AG04449 (cell line): ENCODE results near the gene NDFIP2.
A peak's percentile ranks its signal among the peaks of the same experiment; 100 is the strongest.

Source experiments
- CTCF ChIA-PET: fragments of 350-600 bp; formaldehyde crosslinking; extraction: SDS; loops from one replicate; lab custom pipeline; 2021; ENCODE audit warnings: antibody characterized with exemption; lab: Yijun Ruan, JAX
- POLR2A ChIA-PET: fragments of 400-600, 350-600 bp; formaldehyde crosslinking; extraction: SDS; loops from one replicate; lab custom pipeline; 2020; ENCODE audit warnings: antibody characterized with exemption, inconsistent platforms; lab: Yijun Ruan, JAX
- DNase-seq: peaks from one replicate; pipeline ENCODE4 v3.0.0-alpha.2; 2010; ENCODE audit warnings: low read depth, low spot score
- H3K4me3 ChIP-seq: 2 replicates; pipeline ENCODE4 v1.5.1; 2011; ENCODE audit warnings: low read depth, mild to moderate bottlenecking, control low read depth, low read length
- TF ChIP-seq, protein P1 (sequence below): IDR thresholded peaks from one replicate; pipeline ENCODE4 v1.5.1; 2011; ENCODE audit warnings: mild to moderate bottlenecking, moderate library complexity, low read length, control low read depth, inconsistent platforms; ENCODE audit not compliant: insufficient read depth; ENCODE audit errors: missing control alignments

NDFIP2 gene

DNA sequence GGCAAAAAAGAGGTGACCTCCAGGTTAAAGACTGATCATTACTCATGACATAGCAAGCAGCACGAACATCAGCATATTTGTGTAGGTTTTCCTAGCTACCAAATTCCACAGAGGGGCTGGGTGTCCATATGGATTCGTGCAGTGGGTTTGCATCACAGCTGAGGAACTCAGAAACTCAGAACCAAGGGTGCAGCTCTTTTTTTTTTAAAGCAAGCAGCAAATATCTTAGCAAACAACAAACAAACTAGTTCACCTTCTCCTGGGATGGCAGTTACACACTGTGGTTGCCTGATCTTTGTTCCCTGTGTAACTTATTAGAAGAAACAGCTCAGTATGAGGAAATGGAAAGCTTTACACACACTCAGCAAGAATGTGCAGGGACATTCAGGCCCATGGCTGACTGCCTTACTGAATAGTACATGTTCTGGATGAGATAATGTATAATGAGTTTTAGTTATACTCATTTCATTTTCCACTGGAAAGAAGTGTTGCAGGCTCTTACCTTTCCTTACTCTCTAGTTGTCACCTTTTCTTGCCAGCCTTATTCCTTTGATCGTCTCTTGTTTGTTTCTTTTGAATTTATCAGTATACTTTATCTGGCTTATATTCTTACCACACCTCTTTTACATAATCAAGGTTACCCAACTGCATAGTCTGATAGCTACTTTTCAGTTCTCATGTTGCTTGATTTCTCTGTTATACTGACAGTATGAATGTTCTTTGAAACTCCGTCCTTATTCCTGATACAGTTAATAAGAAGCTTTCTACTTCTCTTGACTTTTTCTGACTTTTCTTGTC lies 4.3 kb downstream of the NDFIP2 start:
- ChIA-PET POLR2A (interaction anchor here (0.9 to 1.3 kb wide), 3 partner anchors 31 to 79 kb away, joined by 3 to 5 read pairs (median 5); partner anchors contain the start of gene RBM26), CTCF (interaction anchor here (0.7 to 3.2 kb wide), 4 partner anchors 8 to 61 kb away, joined by 3 to 17 read pairs (median 4); no protein-coding TSS in a partner anchor)
- no peak overlapping the region for H3K4me3 ChIP-seq
- peak; percentile 74 for DNase-seq
- TF ChIP-seq, protein P1, sequence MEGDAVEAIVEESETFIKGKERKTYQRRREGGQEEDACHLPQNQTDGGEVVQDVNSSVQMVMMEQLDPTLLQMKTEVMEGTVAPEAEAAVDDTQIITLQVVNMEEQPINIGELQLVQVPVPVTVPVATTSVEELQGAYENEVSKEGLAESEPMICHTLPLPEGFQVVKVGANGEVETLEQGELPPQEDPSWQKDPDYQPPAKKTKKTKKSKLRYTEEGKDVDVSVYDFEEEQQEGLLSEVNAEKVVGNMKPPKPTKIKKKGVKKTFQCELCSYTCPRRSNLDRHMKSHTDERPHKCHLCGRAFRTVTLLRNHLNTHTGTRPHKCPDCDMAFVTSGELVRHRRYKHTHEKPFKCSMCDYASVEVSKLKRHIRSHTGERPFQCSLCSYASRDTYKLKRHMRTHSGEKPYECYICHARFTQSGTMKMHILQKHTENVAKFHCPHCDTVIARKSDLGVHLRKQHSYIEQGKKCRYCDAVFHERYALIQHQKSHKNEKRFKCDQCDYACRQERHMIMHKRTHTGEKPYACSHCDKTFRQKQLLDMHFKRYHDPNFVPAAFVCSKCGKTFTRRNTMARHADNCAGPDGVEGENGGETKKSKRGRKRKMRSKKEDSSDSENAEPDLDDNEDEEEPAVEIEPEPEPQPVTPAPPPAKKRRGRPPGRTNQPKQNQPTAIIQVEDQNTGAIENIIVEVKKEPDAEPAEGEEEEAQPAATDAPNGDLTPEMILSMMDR: no peak

DNA sequence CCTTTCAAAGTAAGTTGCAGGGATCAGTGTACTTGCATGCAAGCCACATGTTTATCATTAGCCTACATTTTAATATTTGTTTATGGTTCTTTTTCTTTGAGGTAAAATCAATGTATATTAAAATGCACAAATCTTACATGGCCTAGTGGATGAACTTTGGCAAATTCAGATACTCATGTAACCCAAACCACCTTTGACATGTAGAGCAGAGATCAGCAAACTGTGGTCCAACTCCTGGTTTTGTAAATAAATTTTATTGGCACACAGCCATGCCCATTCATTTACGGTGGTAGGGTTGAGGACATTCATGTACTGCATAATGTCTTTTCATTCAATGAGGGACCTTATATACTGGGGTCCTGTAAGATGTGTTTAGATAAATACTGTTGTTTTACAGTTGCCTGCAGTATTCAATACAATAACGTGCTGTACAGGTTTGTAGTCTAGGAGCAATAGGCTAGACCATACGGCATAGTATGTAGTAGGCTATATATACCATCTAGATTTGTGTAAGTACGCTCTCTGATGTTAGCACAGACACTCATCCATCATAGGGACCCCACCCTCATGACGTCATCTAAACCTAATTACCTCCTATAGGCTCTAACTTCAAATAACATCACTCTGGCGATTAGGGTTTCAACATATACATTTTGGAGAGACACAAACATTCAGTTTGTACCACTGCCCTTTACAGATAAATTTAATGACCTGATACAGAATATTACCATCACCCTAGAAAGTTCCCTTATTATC lies 5.7 kb downstream of the NDFIP2 start:
- TF ChIP-seq, protein P1: no peak
- no peak overlapping the region for H3K4me3 ChIP-seq
- ChIA-PET CTCF (no interaction called here), POLR2A (interaction anchor here (0.9 kb wide), 1 partner anchor 68 kb away, joined by 3 read pairs; no protein-coding TSS in a partner anchor)
- DNase-seq: no peak

DNA sequence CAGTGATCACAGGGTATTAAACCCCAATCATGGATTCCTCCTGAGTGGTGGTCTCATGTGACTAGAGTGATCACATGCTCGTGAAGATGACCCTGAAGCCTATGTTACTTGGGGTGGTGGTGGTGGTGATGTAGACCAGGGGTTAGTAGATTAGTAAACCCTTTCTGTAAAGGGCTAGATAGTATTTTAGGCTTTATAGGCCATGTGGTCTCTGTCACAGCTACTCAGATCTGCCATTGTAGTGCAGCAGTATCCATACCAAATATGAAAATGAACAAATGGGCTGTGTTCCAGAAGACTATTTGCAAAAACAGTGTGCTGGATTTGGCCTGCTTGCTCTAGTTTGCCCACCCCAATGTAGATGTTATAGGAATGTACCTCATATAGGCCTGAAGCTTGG lies 9.4 kb downstream of the NDFIP2 start:
- no peak for DNase-seq
- TF ChIP-seq, protein P1: no peak
- no peak overlapping the region for H3K4me3 ChIP-seq
- POLR2A ChIA-PET: no interaction called here
- CTCF ChIA-PET: interaction anchor here (0.7 to 2.2 kb wide), 2 partner anchors 53 to 67 kb away, joined by 3 to 9 read pairs; no protein-coding TSS in a partner anchor

GRCh38 chr13:79490824-79491223 lies 9.9 kb downstream of the NDFIP2 start:
- CTCF ChIA-PET: no interaction called here

DNA sequence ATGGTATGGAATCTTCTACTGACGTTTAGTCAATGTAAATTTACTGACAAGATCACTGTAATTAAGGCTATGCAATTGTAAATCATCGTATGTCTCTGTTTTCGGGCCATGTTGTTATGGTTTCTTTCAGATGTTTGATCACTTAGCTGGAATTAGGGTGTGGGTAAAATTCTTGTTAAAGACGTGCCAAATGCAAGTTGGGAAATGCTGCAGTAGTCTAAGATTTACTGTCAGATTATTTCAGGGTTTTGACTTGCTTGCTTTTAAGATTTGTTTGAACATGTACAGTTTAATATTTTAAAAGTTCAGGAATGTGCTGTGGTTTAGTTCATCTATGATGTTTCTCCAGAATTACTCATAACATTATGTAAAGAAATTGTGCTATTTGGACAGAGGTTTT lies 10.8 kb downstream of the NDFIP2 start:
- DNase-seq: peak; percentile 74
- TF ChIP-seq, protein P1: no peak
- no peak overlapping the region for H3K4me3 ChIP-seq
- CTCF ChIA-PET: interaction anchor here (0.6 to 0.7 kb wide), 2 partner anchors 13 to 67 kb away, joined by 3 read pairs; no protein-coding TSS in a partner anchor
- POLR2A ChIA-PET: interaction anchor here (1.0 to 1.5 kb wide), 2 partner anchors 9 to 11 kb away, joined by 3 to 4 read pairs; partner anchors contain the start of gene NDFIP2

More at GRCh38 chr13:79490824-79491223, 9.9 kb downstream of the NDFIP2 start:
- POLR2A ChIA-PET: interaction anchor here (1.5 kb wide), 1 partner anchor 10 kb away, joined by 4 read pairs; the partner anchor contains the start of gene NDFIP2
- no peak for DNase-seq
- TF ChIP-seq, protein P1: no peak
- no peak overlapping the region for H3K4me3 ChIP-seq
